Measurements from ENCODE around the gene MPPED1.

Gene MPPED1

GRCh38 chr22:43441751-43442150 lies 29.9 kb downstream of the MPPED1 start:
- DNase-seq (ENCODE audit: low read depth): no peak
- no peak overlapping the region for H3K4me3 ChIP-seq (ENCODE audit: low read length)
- no peak for TF ChIP-seq CTCF (conservative IDR thresholded peaks at IDR 0.05; ENCODE audit: low read depth, low read length)

- no peak for TF ChIP-seq CTCF (conservative IDR thresholded peaks at IDR 0.05; ENCODE audit: low read depth, low read length)
- DNase-seq (ENCODE audit: low read depth): no peak
- H3K4me3 ChIP-seq (ENCODE audit: low read length): no peak overlapping the region
Observed at GRCh38 chr22:43442386-43443151, 30.8 kb downstream of the MPPED1 start.

GRCh38 chr22:43443152-43443471 lies 31.3 kb downstream of the MPPED1 start:
- TF ChIP-seq CTCF (conservative IDR thresholded peaks at IDR 0.05; ENCODE audit: low read depth, low read length): no peak
- H3K4me3 ChIP-seq (ENCODE audit: low read length): no peak overlapping the region
- no peak for DNase-seq (ENCODE audit: low read depth)

GRCh38 chr22:43446037-43446803 lies 34.4 kb downstream of the MPPED1 start:
- no peak for DNase-seq (ENCODE audit: low read depth)
- no peak overlapping the region for H3K4me3 ChIP-seq (ENCODE audit: low read length)
- no peak for TF ChIP-seq CTCF (conservative IDR thresholded peaks at IDR 0.05; ENCODE audit: low read depth, low read length)

GRCh38 chr22:43446916-43447315 lies 35.1 kb downstream of the MPPED1 start:
- no peak overlapping the region for H3K4me3 ChIP-seq (ENCODE audit: low read length)
- no peak for DNase-seq (ENCODE audit: low read depth)
- TF ChIP-seq CTCF (conservative IDR thresholded peaks at IDR 0.05; ENCODE audit: low read depth, low read length): no peak

GRCh38 chr22:43447380-43447779 lies 35.6 kb downstream of the MPPED1 start:
- no peak for DNase-seq (ENCODE audit: low read depth)
- H3K4me3 ChIP-seq (ENCODE audit: low read length): no peak overlapping the region
- TF ChIP-seq CTCF (conservative IDR thresholded peaks at IDR 0.05; ENCODE audit: low read depth, low read length): no peak

- DNase-seq (ENCODE audit: low read depth): no peak
- no peak for TF ChIP-seq CTCF (conservative IDR thresholded peaks at IDR 0.05; ENCODE audit: low read depth, low read length)
- H3K4me3 ChIP-seq (ENCODE audit: low read length): no peak overlapping the region
Observed at GRCh38 chr22:43448048-43448447, 36.2 kb downstream of the MPPED1 start.

Data from retinal pigment epithelial cell (primary cell).